Ammon's horn (tissue), 1 donor: ENCODE data around the gene DESI2.

ENCODE experiments used
- DNase-seq: peaks from one replicate; pipeline ENCODE4 v3.0.0-alpha.2; 2016; ENCODE audit warnings: low spot score

DESI2 gene

GRCh38 chr1:244652623-244653438 is at the start of gene DESI2:
DESI2 (plus strand) TSS chr1:244653126; CDS start chr1:244653314, 188 bp downstream.
- DNase-seq = peak; percentile 100

- DNase-seq = peak; percentile 10
Measured at GRCh38 chr1:244603498-244603897, 49.4 kb upstream of the DESI2 start.

GRCh38 chr1:244605835-244606370 is 47.0 kb upstream of the DESI2 start:
- DNase-seq = no peak

GRCh38 chr1:244614113-244614836 is 38.7 kb upstream of the DESI2 start:
- no peak for DNase-seq

GRCh38 chr1:244614879-244615278 is 38.0 kb upstream of the DESI2 start:
- no peak for DNase-seq

GRCh38 chr1:244615301-244615700 is 37.6 kb upstream of the DESI2 start:
- DNase-seq = no peak

- no peak for DNase-seq
Measured at GRCh38 chr1:244626709-244627108, 26.2 kb upstream of the DESI2 start.

GRCh38 chr1:244628789-244629188 is 24.1 kb upstream of the DESI2 start:
- no peak for DNase-seq

- DNase-seq = no peak
Measured at GRCh38 chr1:244633140-244633539, 19.8 kb upstream of the DESI2 start.

GRCh38 chr1:244634546-244634945 is 18.4 kb upstream of the DESI2 start:
- no peak for DNase-seq

- no peak for DNase-seq
Measured at GRCh38 chr1:244636488-244637259, 16.3 kb upstream of the DESI2 start.

- DNase-seq = no peak
Measured at GRCh38 chr1:244639561-244639960, 13.4 kb upstream of the DESI2 start.

GRCh38 chr1:244640917-244641316 is 12.0 kb upstream of the DESI2 start:
- no peak for DNase-seq

- DNase-seq = no peak
Measured at GRCh38 chr1:244642526-244642925, 10.4 kb upstream of the DESI2 start.

- DNase-seq = no peak
Measured at GRCh38 chr1:244642988-244643387, 9.9 kb upstream of the DESI2 start.

GRCh38 chr1:244645414-244645813 is 7.5 kb upstream of the DESI2 start:
- DNase-seq = no peak

GRCh38 chr1:244645890-244646289 is 7.0 kb upstream of the DESI2 start:
- no peak for DNase-seq

GRCh38 chr1:244647819-244648218 is 5.1 kb upstream of the DESI2 start:
- no peak for DNase-seq

- no peak for DNase-seq
Measured at GRCh38 chr1:244651956-244652622, 837 bp upstream of the DESI2 start.

GRCh38 chr1:244653439-244654107 is 647 bp downstream of the DESI2 start:
- peak; percentile 17 for DNase-seq
